IMR-90 (cell line): ENCODE data around the gene GAREM2. TPM values are rescaled to one million over a fixed set of nuclear protein-coding genes. Genes with fewer than 3 reads are reported as not detected.

ENCODE experiments used
- ATAC-seq: fragments of 200-7000 bp; cut with Tn5 transposase; 2 replicates; pipeline ENCODE4 v1.9.1; 2020; ENCODE audit warnings: low read depth, mild to moderate bottlenecking, moderate library complexity
- BruUV-seq: library from RNA; stranded (reverse); fragments of 400-500 nt; replicated peaks from 2 replicates; lab custom pipeline; 2021; lab: Mats Ljungman, UMichigan
- CTCF ChIA-PET: fragments of 300-600 bp; formaldehyde crosslinking; extraction: SDS; loops from one replicate; lab custom pipeline; 2021; ENCODE audit warnings: antibody characterized with exemption; lab: Yijun Ruan, JAX
- POLR2A ChIA-PET: fragments of 300-600 bp; sonication (Branson Sonifier 250); formaldehyde crosslinking; loops from one replicate; lab custom pipeline; 2022; ENCODE audit warnings: antibody characterized with exemption; ENCODE audit not compliant: unreplicated experiment; lab: Charles Lee
- DNase-seq: peaks from one replicate; pipeline ENCODE4 v3.0.0; 2013
- H2AFZ ChIP-seq: replicated peaks from 2 replicates; pipeline ENCODE3; 2013; ENCODE audit warnings: low read length, mild to moderate bottlenecking; ENCODE audit not compliant: poor library complexity
- H2AK5ac ChIP-seq: 2 replicates; pipeline ENCODE4 v1.6.1; 2013; ENCODE audit warnings: low read depth, low read length, inconsistent platforms
- H2AK9ac ChIP-seq: replicated peaks from 2 replicates; pipeline ENCODE3; 2013; ENCODE audit warnings: mild to moderate bottlenecking, low read depth, low read length, moderate library complexity; ENCODE audit not compliant: poor library complexity
- H2BK120ac ChIP-seq: 2 replicates; pipeline ENCODE4 v1.6.1; 2013; ENCODE audit warnings: low read depth, low read length, inconsistent platforms
- H2BK15ac ChIP-seq: 3 replicates; pipeline ENCODE4 v1.6.1; 2013; ENCODE audit warnings: low read depth, low read length, inconsistent platforms
- H2BK20ac ChIP-seq: 2 replicates; pipeline ENCODE4 v1.6.1; 2013; ENCODE audit warnings: low read depth, mild to moderate bottlenecking, inconsistent platforms, low read length, moderate library complexity
- H2BK5ac ChIP-seq: 2 replicates; pipeline ENCODE4 v1.6.1; 2013; ENCODE audit warnings: mild to moderate bottlenecking, low read depth, low read length, inconsistent platforms; ENCODE audit not compliant: poor library complexity, severe bottlenecking
- H3K14ac ChIP-seq: replicated peaks from 2 replicates; pipeline ENCODE4 v1.6.1; 2013; ENCODE audit warnings: low read depth, low read length, inconsistent platforms
- H3K18ac ChIP-seq: 2 replicates; pipeline ENCODE4 v1.6.1; 2013; ENCODE audit warnings: low read depth, low read length, control low read depth
- H3K23ac ChIP-seq: 2 replicates; pipeline ENCODE4 v1.6.1; 2013; ENCODE audit warnings: low read depth, low read length, inconsistent platforms
- H3K27ac ChIP-seq: 2 replicates; pipeline ENCODE4 v1.5.1; 2013; ENCODE audit warnings: mild to moderate bottlenecking, control low read depth, low read length; ENCODE audit not compliant: insufficient read depth
- H3K27me3 ChIP-seq: 2 replicates; pipeline ENCODE4 v1.6.1; 2013; ENCODE audit warnings: low read length; ENCODE audit not compliant: control insufficient read depth, insufficient read depth
- H3K36me3 ChIP-seq: 2 replicates; pipeline ENCODE4 v1.6.1; 2013; ENCODE audit warnings: low read length, mixed read lengths; ENCODE audit not compliant: control insufficient read depth, insufficient read depth
- H3K4ac ChIP-seq: 2 replicates; pipeline ENCODE4 v1.6.1; 2013; ENCODE audit warnings: low read depth, low read length, inconsistent platforms
- H3K4me1 ChIP-seq: 2 replicates; pipeline ENCODE4 v1.6.1; 2013; ENCODE audit warnings: low read length, mixed read lengths; ENCODE audit not compliant: control insufficient read depth, insufficient read depth
- H3K4me2 ChIP-seq: 2 replicates; pipeline ENCODE4 v1.6.1; 2013; ENCODE audit warnings: low read depth, mild to moderate bottlenecking, control low read depth, low read length, moderate library complexity
- H3K4me3 ChIP-seq: 2 replicates; pipeline ENCODE4 v1.5.1; 2013; ENCODE audit warnings: low read depth, mild to moderate bottlenecking, control low read depth, low read length, moderate library complexity; ENCODE audit not compliant: insufficient read depth
- H3K56ac ChIP-seq: 2 replicates; pipeline ENCODE4 v1.6.1; 2013; ENCODE audit warnings: low read length, inconsistent platforms; ENCODE audit not compliant: insufficient read depth; ENCODE audit errors: extremely low read depth
- H3K79me1 ChIP-seq, 2 experiments: 2 replicates each; pipeline ENCODE4 v1.6.1; 2013; ENCODE audit warnings: low read length in 2 of 2, inconsistent platforms in 1 of 2, low read depth in 1 of 2
- H3K9ac ChIP-seq: 2 replicates; pipeline ENCODE4 v1.6.1; 2013; ENCODE audit warnings: low read depth, low read length, control low read depth
- H3K9me1 ChIP-seq: 2 replicates; pipeline ENCODE4 v1.6.1; 2013; ENCODE audit warnings: low read length, inconsistent platforms; ENCODE audit not compliant: insufficient read depth
- H3K9me3 ChIP-seq: 2 replicates; pipeline ENCODE4 v1.6.1; 2013; ENCODE audit warnings: low read length; ENCODE audit not compliant: control insufficient read depth, insufficient read depth
- H4K20me1 ChIP-seq: 2 replicates; pipeline ENCODE4 v1.6.1; 2013; ENCODE audit warnings: low read length, inconsistent platforms; ENCODE audit not compliant: insufficient read depth
- H4K5ac ChIP-seq: 2 replicates; pipeline ENCODE4 v1.6.1; 2013; ENCODE audit warnings: mild to moderate bottlenecking, low read depth, low read length, control low read depth
- H4K8ac ChIP-seq, 2 experiments: 2 replicates each; pipeline ENCODE4 v1.6.1; 2013; ENCODE audit warnings: low read depth in 2 of 2, low read length in 2 of 2, control low read depth in 1 of 2, inconsistent platforms in 1 of 2
- H4K91ac ChIP-seq: 2 replicates; pipeline ENCODE4 v1.6.1; 2013; ENCODE audit warnings: low read depth, low read length, inconsistent platforms; ENCODE audit not compliant: insufficient read depth
- FOS ChIP-seq: fragments of 150-350 bp; IDR thresholded peaks from 2 replicates; pipeline ENCODE4 v1.6.1; 2016; ENCODE audit warnings: low read depth, low read length
- MAFK ChIP-seq: IDR thresholded peaks from 2 replicates; pipeline ENCODE4 v1.6.1; 2012; ENCODE audit warnings: low read depth, low read length, improper control_type of control experiment
- MXI1 ChIP-seq: IDR thresholded peaks from 2 replicates; pipeline ENCODE4 v1.6.1; 2012; ENCODE audit warnings: low read depth, mild to moderate bottlenecking, low read length, moderate library complexity, borderline replicate concordance
- RFX5 ChIP-seq: IDR thresholded peaks from 2 replicates; pipeline ENCODE4 v1.8.0; 2012; ENCODE audit warnings: low read depth, mild to moderate bottlenecking, low read length, moderate library complexity
- WGBS, 2 experiments: methylation state at CpG; one replicate each; pipeline versions ENCODE4 v1.1.5 to v1.1.7; 2013; ENCODE audit warnings: missing lambda C conversion rate in 2 of 2; ENCODE audit not compliant: insufficient read length in 1 of 2; ENCODE audit errors: extremely low coverage in 2 of 2; 5-methylcytosine and 5-hydroxymethylcytosine counted together
- dilution Hi-C: fragments of 300-500 bp; cut with HindIII; formaldehyde crosslinking; loops from one replicate; pipeline ENCODE4 v1.14.3; 2018; ENCODE audit warnings: low sequenced_read_pairs; ENCODE audit not compliant: unreplicated experiment
- in situ Hi-C: fragments of 300-500 bp; cut with MboI; formaldehyde crosslinking; loops from 3 replicates; pipeline ENCODE4 v1.14.3; 2019; ENCODE audit warnings: low sequenced_read_pairs, inconsistent platforms, mixed read lengths
- intact Hi-C: fragments of 100-400 bp; cut with micrococcal nuclease; formaldehyde crosslinking; loops from 2 replicates; pipeline ENCODE4 v1.10.0; 2022
- polyA plus RNA-seq, 3 experiments: library from polyadenylated mRNA; depleted of rRNA; stranded (reverse); fragments of >200 nt; gene quantifications; 2 replicates each; pipeline ENCODE4 v1.2.3, GENCODE V29; 2012; ENCODE audit warnings: low replicate concordance in 1 of 3
- total RNA-seq: library from RNA; depleted of rRNA; stranded (reverse); fragments of >200 nt; gene quantifications from 2 replicates; pipeline ENCODE4 v1.2.3, GENCODE V29; 2012

GAREM2 gene
- total and polyA plus RNA-seq, 2 of the 4 experiments (the other 2 are of a cell fraction): 0.36 to 1.8 TPM

DNA sequence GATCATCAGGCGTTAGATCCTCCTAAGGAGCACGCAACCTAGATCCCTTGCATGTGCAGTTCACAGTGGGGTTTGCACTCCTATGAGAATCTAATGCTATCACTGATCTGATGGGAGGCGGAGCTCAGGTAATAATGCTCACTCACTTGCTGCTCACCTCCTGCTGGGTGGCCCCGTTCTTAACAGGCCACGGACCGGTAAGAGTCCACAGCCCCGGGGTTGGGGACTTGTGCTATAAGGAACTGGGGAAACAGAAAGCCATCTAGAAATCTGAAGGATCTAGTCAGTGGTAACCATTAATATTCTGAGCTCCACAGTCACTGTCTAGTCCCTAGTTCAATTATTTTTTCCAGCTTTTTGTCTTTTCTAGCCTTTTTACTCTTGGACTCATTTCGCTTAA, 44.7 kb upstream of the GAREM2 start:
- TF ChIP-seq RFX5: no peak
- TF ChIP-seq MAFK: no peak
- TF ChIP-seq FOS: no peak
- TF ChIP-seq MXI1: no peak

More for the DNA sequence above, 44.7 kb upstream of the GAREM2 start:
- in situ Hi-C loops: no loop called here
- H3K79me1 ChIP-seq: peaks cover 36 to 43% of the 10 kb centered on the region in 2 experiments
- H2BK120ac ChIP-seq: no peak overlapping the region
- H3K4ac ChIP-seq: no peak overlapping the region
- no peak overlapping the region for H2BK5ac ChIP-seq
- ChIA-PET CTCF (no interaction called here), POLR2A (no interaction called here)
- H2AFZ ChIP-seq: no peak overlapping the region
- dilution Hi-C loops: no loop called here
- no peak overlapping the region for H3K4me2 ChIP-seq
- no peak overlapping the region for H4K91ac ChIP-seq
- H2AK5ac ChIP-seq: no peak overlapping the region
- no peak for ATAC-seq
- intact Hi-C loops: loop anchor here (5.0 kb wide), 1 partner anchor 41 kb away; no protein-coding TSS in a partner anchor
- no peaks in the 10 kb centered on the region for H3K27me3 ChIP-seq
- no peak overlapping the region for H2AK9ac ChIP-seq
- H3K14ac ChIP-seq: no peak overlapping the region
- H3K56ac ChIP-seq: no peak overlapping the region
- BruUV-seq: no TSS peak
- no peaks in the 10 kb centered on the region for H3K9me3 ChIP-seq
- H3K4me1 ChIP-seq: no peaks in the 10 kb centered on the region
- peaks cover 4% of the 10 kb centered on the region for H3K9me1 ChIP-seq
- no peak overlapping the region for H4K5ac ChIP-seq
- H2BK20ac ChIP-seq: no peak overlapping the region
- no peak overlapping the region for H4K8ac ChIP-seq
- H3K23ac ChIP-seq: no peak overlapping the region
- no peak overlapping the region for H2BK15ac ChIP-seq
- no peak for DNase-seq
- no peak overlapping the region for H3K18ac ChIP-seq
- no peak overlapping the region for H3K9ac ChIP-seq
- H3K4me3 ChIP-seq: no peak overlapping the region
- H3K36me3 ChIP-seq: peaks cover 5% of the 10 kb centered on the region
- WGBS, 2 experiments: 100% methylated on average over 2 of the region's 8 CpGs; no CpG with 5 or more reads in 1 of the 2 experiments
- H3K27ac ChIP-seq: no peak overlapping the region
- peaks cover 25% of the 10 kb centered on the region for H4K20me1 ChIP-seq
